ENCODE measurements around the gene TMEM218.

The TMEM218 gene

DNA sequence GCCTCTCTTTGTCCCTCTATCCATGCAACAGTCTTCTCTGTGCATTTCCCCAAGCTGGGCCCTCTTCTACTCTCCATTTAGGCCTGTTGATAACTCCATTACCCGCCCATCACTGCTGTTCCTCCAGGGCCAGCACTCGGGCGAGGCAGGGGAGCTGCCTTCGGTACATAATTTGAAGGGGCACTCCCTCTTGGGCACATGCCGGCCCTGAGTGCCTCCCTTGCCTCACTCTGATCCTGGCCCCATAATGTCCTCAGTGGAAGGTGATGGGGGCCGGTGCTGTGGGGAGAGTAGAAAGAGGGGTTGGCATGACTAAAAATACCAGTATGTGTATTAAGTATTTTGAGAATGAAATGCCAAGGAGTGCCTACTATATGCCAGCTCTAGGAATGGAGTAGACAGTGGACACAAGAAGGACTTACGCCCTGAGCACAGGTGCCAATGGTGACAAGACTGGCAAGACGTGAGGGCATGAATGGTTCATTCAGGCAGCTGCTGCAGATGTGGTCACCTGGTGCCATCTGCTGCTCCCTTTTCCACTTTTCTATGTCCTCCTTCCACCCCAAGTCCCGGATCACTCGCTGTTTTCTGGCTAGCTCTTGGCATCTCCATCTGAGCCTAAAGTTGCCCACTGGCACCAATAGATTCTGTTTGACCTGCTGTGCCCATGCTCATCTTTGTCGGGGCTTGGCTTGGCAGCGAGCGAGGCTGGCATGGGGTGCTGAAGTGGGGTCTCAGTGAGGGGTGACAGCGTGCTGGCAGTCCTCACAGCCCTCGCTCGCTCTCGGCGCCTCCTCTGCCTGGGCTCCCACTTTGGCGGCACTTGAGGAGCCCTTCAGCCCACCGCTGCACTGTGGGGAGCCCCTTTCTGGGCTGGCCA, 22.6 kb downstream of the TMEM218 start:
- DNase-seq = no peak

DNA sequence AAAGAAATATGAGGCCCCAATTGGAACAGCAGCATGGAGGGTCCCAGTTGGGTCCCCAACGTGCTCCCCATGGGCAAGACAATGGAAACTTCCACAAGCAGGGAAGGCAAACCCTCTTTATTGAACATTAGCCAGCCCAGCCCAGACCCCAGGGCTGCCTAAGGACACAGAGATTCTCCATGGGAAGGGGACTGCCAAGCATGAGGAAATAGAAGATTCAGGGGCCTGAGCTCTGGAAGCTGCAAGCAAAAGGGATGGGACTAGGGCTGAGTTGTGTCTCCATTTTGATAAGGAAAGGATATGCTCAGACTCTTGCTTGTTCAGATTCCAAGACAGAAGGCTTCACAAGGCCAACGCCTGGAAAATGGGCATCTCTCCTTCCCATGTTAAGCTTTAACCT, 23.3 kb downstream of the TMEM218 start:
- DNase-seq = no peak

DNA sequence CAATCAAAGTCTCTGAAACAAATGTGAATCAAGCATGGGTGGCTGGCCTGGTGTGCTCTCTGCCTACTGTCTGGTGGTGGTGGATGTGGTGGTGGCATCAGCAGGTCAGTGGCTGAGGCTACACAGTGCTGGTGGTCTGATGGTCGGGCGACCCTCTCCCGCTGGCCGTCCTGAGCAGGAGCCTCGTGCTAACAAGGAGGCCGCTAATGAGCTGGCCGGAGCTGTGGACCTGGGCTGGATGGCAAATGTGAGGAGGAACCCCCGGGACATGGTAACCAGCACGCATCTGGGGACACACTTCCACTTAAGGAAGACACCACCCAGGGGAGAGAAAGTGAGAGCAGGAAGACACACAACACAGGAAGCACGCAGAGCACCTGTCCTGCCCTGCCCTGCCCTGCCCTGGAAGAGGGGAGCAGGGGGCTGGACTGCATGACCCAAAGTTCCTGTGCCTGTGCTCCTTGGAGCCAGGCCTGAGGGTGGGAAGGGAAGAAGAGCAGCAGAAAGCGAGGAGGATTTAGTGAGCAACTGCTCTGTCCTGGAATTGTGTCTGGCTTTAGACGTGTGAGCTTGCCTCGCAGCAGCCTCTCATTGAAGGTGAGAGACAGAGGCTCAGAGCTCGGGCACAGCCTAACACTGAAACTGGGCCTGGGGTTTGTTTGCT, 24.7 kb downstream of the TMEM218 start:
- DNase-seq = no peak

DNA sequence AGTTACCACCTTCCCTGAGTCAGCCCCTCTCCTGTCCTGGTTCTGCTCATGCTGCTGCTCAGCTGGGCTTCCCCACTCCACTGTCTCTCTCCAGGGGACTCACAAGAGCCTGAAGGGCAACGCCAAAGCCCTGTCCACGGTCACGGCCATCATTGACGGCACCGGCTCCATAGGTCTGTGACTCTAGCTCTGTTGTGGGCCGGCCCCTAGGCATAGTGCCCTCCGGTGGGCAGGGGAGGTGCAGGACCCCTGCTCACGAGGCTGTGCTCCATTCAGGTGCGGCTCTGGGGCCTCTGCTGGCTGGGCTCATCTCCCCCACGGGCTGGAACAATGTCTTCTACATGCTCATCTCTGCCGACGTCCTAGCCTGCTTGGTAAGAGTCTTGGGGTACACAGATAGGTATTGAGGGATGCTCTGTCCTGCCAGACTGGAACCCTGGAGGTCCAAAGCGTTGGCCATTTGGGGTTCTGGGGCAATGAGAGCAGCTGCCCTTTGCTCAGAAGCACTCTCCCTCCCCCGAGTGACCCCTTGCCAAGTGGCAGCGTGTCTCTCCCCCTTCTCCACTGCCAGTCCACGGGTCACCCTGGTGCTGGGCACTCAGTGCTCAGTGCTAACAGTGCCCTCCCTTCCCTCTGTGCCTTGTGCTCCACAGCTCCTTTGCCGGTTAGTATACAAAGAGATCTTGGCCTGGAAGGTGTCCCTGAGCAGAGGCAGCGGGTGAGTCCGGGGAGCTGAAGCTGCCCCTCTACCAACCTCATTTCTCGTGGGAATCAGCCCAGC, 25.9 kb downstream of the TMEM218 start:
- DNase-seq = no peak

DNA sequence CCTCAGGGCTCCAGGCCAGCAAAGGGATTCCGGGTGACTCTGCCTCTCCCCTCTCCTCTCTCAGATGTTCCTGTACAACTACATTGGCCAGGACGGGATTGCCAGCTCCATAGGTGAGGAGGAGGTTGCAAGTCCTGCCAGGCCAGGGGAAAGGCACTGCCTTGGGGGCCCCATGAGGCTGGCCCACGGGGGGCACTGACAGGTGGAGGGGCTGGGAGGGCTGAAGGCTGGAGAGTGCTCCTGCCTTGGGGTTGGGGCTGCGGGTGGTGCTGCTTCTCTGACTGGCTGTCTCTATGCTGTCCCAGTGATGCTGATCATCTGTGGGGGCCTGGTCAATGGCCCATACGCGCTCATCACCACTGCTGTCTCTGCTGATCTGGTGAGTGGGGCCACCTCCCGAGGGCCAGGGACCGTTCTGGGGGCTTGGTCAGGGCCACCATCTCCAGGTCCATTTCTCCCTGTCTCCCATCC, 26.6 kb downstream of the TMEM218 start:
- DNase-seq = no peak

DNA sequence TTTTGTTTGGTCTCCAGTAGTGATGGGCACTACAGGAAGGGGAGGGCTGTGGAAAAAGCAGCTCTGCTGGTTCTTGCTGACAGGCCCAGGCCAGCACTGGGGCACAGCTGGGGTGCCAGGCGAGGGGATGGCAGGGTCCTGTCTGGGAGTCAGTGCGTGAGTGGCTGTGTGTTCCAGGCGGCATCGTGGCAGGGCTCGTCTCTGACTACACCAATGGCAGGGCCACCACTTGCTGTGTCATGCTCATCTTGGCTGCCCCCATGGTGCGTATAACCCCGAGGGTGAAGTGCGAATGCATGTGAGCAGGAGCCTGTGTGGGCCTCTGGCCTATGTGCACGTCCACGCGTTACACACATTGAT, 27.4 kb downstream of the TMEM218 start:
- DNase-seq = no peak

DNA sequence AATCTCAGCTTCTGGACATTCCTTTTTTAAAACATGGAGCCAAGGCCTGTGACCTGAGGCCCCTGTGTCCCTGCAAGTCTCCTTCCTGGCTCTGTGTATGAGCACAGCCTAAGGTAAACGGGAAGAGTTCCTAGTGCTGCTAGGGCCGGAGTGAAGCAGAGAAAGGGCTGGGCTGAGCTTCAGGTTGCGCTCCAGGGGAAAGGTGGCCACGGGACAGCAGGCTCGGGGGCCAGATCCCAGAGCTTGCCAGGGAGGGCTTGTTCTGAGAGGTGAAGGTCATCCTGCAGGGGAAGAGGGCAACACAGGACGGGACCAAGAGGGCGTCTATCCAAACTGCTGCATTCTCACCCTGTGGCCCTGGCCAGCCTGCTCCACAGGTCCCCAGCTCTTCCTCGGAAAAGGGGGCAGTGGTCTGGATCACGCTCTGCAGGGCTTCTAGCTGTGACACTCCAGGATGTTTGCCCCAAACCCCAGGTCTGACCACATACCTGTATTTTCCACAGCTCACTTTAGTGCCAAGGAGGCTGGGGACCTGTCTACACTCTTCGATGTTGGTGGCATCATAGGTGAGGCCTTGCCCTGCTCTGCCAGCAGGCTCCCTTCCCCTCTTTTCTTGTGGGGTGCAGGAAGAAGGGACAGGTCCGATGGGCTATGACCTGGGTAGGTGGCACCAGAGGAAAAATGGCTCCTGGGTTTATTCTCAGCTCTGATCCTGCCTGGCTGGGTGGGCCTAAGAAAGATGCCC, 27.9 kb downstream of the TMEM218 start:
- no peak for DNase-seq

DNA sequence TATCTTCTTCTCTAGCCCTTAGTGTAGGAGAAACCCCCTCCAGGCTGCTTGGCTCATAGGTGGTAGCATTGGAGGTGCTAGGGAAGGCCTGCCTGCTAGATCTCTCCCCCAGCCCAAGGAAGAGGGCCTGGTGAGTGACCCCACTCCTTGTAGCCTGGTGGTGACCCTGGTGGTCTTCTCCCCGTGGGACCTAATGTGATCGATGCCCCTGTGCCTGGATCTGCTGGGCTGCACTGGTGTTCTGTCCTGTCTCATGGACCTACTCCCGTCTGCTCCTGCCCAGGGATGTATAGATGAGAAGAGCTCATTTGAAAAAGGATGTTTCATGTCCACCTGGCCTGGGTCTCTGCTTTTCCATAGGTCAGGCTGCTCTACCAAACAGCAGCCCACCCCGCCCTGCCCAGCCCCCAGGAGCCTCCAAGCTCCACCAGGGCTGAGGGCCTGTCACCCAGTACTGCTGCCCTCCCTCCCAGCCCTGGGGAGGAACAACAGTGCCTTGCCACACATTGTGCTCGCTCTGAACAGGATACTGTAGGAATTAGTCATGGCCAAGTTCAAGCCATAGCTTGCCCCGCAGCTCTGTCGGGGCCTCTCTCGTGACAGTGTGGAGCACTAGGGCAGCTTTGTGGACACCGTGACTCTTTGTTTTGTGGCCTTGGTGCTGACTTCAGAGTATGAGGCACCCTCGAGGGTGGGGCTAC, 28.7 kb downstream of the TMEM218 start:
- DNase-seq = no peak

DNA sequence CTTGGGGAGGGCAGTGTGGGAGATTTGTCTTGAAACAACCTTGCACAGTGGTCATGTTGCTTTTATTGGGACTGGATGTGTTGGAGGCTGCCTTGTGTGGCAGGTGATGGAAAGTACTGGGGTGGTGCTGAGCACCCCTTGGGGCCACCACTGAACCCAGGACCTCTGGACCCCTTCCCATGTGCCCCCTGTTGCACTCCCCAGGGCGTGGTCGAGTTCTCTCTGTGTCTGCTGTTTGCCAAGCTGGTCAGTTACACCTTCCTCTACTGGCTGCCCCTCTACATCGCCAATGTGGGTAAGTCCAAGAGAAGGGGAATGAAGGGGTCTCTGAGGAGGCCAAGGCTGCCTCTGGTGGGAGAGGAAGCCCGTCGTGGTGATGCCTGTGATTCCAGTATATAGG, 29.4 kb downstream of the TMEM218 start:
- no peak for DNase-seq

DNA sequence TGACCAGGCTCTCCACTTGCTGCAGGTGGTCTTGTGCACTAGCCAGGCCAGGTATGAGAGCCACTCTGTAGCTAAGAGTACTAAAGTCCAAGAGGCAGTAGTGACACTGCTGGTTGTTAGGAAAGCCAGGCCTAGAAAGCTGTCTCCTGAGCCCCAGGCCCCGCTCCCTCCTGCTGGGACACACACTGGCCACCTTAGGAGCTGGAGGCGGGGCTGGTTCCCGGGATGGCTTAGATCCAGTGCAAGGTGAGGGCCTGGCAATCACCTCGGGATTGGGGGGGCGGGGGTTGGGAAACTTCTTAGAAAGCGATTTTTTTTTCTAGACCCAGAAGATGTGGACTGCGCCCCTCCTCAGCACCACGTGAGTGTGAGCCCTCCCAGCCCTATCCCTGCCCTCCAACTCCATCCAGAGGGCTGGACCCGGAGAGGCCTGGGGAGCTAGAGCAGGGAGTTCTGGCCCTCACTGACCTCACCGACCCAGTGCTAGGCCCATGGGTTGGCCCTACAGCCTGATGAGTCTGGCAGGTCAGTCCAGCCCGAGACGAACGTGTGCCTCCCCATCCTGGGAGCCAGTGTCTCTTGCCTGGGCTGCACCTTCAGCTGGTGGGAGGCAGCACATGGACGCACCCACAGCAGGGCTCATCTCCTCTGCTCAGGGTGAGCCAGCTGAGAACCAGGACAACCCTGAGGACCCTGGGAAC, 30.2 kb downstream of the TMEM218 start:
- DNase-seq = no peak

DNA sequence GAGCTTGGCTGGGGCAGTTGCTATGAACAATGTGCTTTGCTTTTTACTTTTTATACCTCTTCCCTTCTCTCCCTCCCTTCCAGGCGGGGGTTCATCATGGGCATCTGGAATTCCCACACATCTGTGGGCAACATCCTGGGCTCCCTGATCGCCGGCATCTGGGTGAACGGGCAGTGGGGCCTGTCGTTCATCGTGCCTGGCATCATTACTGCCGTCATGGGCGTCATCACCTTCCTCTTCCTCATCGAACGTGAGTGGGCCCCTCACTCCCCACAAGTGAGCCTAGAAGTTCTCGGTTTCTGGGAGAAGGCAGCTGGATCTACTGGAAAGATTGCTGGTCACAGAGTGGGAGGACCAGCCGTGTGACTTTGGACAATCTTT, 30.9 kb downstream of the TMEM218 start:
- no peak for DNase-seq

DNA sequence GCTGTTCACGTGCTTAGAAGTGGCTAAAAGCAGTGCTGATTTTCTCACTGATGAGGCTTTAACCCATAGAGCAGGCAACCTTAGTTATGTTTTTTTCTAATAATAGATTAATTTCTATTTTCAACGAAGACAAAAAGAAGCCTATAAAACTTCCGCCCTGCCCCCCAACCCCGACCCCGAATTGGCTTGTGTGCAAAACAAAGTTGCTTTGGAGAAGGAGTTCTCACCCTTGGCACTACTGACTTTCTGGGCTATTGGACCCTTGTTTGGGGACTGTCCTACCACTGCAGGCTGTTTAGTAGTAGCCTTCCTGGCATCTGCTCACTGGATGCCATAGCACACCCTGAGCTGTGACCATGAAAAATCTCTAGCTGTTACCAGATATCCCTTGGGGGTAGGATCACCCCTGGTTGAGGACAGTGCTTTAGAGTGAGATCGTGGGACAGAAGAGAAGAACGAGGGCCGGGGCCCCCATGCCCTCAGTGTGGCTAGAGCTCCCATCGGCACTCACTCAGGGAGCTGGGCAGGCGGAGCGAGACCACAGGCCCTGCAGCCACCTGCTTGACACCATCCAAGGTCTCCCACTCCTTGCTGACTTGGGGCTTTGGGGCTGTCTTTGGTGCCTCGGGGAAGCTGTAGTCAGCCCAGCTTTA, 31.4 kb downstream of the TMEM218 start:
- DNase-seq = no peak

DNA sequence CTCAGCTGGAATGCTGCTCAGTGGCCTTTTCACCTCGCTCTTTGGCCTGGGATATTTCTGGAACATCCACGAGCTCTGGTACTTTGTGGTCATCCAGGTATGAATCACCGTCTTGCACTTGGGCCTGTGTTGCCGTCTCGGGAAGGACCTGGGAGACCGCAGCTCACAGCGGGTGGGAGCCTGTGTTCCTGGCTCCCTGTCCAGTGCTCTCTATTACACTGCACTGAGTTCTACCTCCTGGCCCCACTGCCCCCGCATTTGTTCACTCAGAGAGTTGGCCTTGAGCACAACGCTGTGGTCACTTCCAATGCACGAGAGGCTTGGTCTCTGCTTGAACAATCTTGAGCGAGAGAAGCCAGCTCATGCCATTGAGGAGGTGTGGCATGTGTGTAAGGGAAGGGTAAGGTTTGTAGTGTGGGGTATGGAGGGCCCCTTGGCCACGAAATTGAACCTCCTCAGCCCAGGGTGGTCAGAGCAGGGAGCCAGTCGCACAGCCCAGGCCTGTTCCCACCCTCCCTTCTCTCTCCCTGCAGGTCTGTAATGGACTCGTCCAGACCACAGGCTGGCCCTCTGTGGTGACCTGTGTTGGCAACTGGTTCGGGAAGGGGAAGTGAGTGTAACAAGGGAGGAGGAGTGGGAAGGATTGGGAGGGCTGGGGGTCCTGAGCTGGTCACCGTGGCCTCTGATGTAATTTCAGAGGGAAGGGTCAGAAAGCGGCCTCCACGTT, 32.1 kb downstream of the TMEM218 start:
- DNase-seq = no peak

DNA sequence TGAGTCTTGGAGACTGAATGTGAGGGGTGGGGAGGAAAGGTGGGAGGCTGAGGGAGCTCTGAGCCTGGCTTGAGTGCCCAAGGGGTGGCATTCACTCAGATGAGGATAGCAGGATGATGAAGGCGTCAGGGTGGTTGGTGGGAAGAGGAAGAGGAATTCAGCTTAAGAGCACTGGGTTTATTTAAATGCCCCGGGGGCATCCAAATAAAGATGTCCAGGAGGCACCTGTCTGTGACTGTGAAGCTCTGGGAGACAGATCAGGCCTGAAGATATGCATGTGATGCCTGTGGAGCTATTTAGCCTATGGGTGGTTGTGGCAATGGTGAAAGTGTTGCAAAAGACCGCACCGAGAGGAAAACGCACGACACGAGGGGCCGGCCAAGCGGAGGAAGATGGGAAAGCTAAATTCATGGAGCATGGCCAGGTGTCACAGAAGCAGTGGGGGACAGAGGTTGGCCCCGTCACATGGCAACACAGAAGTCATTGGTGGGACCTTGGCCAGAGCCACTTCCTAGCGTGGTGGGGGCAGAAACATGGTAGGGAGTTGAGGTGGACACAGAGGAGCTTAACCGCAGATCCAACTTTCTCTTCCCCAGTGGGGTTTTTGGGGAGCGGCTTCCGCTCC, 32.8 kb downstream of the TMEM218 start:
- no peak for DNase-seq

DNA sequence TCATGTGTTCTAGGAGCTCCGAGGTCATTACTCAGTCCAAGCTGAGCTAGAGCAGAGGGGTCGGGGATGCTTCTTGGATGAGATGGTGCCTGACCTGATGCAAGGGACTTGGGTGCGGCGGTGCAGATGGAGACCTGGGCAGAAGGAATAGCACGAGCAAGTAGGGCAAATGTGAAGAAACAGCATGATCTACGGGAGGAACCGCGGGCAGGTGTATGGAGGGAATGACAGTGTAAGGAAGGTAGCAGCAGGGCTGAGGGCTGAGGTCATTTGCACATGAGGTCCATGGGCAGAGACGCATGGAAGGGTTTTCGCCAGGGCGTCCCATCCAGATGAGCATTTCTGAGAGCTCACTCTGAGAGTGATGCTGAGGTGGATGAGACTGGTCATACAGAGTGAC, 33.4 kb downstream of the TMEM218 start:
- DNase-seq = no peak

DNA sequence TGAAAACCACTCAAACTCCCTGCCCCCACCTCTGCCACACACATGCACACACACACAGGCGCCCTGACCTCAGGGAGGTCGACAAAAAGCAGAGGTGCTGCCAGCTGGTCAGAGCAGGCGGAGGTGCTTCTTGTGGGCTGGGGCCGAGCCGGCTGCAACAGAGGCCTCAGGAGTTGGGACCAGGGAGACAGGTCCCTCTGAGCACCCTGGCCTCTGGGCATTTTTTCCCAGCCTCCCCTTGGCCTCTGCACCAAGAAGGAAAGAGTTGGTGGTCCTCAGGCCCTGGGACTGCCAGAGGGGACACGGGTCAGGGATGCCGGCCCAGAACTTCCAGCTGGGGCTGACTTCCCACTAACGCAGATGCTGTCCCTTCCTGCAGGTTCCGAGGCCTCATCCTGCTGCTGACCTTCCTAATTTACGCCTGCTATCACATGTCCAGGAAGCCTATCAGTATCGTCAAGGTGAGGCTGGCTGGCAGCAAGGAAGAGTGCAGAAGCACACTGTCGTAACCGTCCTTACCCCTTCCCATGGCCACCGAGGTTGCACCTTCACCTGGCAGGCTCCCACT, 35.0 kb downstream of the TMEM218 start:
- DNase-seq = no peak

DNA sequence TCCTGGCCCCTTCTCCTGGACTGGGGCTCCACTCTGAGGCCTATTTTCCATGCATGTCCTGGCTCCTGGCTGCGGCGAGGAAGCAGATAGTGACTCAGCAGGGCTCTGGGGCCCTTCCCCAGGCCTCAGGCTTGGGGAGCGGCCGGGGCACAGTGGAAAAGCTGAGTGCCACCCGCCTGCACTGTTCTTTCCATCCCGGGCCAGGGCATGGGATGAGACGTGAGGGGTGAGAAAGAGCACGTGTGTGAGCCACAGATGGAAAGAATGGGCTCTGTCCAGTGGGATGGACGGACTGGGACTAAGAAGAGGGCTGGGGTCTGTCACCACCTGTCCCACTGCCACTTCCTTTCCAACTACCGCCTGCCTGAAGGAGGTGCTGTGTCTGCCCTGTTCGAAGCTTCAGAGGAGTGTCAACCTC, 35.5 kb downstream of the TMEM218 start:
- DNase-seq = no peak

DNA sequence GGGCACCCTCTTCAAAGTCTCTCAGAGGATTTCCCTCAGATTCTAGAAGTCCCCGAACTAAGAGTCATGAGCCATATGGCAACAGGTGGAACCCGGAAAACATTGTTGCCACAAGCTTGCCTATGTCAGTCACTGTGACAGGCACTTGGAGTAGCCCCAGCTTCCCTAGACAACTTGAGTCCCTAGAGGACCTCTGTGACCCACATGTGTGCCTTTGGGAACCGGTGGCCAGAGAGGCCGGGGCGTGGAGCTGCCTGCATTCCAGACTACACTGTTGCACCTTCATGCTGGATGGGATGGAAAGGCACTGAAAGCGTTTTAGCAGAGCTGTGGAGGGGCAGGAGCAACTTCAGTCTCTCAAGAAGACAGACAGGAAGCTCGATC, 36.2 kb downstream of the TMEM218 start:
- no peak for DNase-seq

DNA sequence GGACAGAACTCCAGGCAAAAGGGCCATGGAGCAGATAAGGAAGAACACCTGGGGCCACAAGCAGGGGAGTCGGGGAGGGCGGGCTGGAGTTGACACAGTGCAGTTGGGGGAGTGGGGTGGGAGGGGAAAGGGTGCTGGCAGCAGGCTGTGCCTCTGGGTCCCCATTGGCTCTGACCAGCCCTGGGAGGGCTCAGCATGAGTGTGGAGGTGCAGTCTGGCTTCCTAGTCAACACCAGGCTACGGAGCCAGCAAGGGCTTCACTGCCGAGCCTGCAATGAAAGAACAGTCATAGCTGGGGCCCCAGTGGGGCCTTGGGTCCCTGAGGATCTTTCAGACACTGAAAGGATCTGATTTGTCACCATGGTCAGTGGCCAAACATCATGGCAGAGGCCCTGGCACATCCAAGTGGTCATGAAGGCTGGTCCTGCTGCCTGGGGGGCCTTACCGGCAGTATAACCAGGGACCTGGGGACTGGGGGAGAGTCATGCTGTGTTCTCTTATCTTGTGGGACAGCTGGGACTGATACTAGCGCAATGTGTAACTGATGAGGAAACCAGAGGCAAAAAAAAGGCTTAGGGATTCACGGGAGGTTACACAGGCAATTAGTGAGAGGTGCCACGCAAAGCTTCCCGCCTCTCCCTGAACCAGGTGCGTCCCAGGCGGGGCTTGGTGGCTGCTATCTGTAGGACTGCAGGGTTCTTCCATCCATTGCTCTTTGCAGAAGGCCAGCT, 36.8 kb downstream of the TMEM218 start:
- DNase-seq = no peak
